ENCODE data around the gene EHD4. TPM values are rescaled to one million over a fixed set of nuclear protein-coding genes. Genes with fewer than 3 reads are reported as not detected.

EHD4 gene
- total RNA-seq, 6 experiments from 2014 or later = 14.1 to 21.8 (median 18.1) TPM

DNA sequence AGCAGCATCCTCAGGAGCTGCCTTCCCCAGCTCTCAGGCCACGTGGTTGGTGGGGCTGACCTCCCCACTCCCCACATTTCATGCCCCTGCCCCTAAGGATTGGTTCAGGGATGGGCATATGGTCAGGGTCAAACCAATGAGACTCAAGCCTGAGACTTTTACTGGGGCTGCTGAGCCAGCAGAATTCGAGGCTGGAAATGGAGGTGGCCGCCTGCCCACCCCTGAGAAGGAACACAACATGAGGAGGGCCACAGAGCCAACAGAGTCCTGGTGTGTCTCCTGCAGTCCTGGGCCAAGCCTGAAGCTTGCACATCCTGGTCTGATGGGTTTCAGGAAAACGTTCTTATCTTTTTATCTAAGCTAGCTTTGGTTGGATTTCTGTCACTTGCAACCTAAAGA lies 5.9 kb downstream of the EHD4 start:
- H3K9me3 Mint-ChIP-seq = no peaks in the 10 kb centered on the region
- H3K27ac Mint-ChIP-seq = no peak overlapping the region
- H3K36me3 Mint-ChIP-seq (ENCODE audit: low read depth) = peaks cover 5% of the 10 kb centered on the region
- no peak overlapping the region for H3K4me3 Mint-ChIP-seq
- DNase-seq = no peak
- peaks cover 2% of the 10 kb centered on the region; the same call in 1 of the 2 replicates for H3K27me3 Mint-ChIP-seq (ENCODE audit: insufficient read depth)
- H3K4me1 Mint-ChIP-seq (ENCODE audit: low read depth) = peaks cover 59% of the 10 kb centered on the region
- TF ChIP-seq, protein P1, sequence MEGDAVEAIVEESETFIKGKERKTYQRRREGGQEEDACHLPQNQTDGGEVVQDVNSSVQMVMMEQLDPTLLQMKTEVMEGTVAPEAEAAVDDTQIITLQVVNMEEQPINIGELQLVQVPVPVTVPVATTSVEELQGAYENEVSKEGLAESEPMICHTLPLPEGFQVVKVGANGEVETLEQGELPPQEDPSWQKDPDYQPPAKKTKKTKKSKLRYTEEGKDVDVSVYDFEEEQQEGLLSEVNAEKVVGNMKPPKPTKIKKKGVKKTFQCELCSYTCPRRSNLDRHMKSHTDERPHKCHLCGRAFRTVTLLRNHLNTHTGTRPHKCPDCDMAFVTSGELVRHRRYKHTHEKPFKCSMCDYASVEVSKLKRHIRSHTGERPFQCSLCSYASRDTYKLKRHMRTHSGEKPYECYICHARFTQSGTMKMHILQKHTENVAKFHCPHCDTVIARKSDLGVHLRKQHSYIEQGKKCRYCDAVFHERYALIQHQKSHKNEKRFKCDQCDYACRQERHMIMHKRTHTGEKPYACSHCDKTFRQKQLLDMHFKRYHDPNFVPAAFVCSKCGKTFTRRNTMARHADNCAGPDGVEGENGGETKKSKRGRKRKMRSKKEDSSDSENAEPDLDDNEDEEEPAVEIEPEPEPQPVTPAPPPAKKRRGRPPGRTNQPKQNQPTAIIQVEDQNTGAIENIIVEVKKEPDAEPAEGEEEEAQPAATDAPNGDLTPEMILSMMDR (IDR thresholded peaks at IDR 0.05) = no peak

DNA sequence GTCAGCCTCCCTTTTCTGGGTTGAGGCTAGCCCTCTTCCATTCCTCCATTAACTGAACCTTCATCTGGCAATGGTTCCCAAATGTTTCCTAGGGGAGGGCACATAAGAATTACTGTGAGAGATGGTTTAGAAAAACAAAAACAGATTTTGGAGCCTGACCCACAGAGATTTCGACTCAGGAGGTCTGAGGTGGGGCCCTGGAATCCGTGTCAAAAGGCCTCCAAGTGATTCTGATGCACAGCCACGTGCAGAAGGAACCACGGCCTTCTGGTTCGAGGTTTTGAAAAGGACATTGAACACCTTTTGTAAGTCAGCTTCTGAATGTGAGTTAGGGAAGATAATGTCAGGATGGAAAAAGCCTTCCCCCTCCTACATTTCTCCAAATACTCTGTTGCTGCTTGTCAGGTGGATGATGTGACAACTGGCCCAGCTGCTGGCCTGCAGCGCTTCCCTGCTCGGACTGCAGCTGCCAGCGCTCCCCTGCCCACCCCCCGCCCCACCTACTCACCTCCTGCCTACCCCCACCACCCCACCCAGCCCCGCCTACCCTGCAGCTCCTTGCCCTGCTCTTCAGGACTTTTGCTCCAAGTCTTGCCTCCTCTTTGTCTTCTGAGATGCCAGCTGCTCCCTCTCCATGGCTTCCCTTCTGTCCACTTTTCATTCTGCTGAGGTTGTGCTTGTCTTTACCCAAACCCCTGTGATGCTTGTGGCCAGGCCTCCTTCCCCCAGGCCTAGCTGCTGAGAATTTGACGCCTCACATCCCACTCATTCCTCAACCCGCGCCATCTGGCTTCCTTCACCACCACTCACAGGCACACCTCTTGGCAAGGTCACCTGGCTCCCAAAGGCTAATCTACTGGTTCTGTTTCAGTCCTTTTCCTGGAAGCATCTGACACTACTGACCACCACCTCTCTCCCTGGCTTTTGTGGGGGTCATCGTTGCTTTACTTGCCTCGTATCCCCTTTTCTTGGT lies 6.6 kb downstream of the EHD4 start:
- DNase-seq = no peak
- Mint-ChIP-seq H3K27ac (no peak overlapping the region), H3K4me1 (ENCODE audit: low read depth) (peaks cover 58% of the 10 kb centered on the region), H3K9me3 (no peaks in the 10 kb centered on the region), H3K27me3 (ENCODE audit: insufficient read depth) (peaks cover 2% of the 10 kb centered on the region; the same call in 1 of the 2 replicates), H3K4me3 (no peak overlapping the region), H3K36me3 (ENCODE audit: low read depth) (peaks cover 5% of the 10 kb centered on the region)
- TF ChIP-seq, protein P1 (IDR thresholded peaks at IDR 0.05) = no peak

DNA sequence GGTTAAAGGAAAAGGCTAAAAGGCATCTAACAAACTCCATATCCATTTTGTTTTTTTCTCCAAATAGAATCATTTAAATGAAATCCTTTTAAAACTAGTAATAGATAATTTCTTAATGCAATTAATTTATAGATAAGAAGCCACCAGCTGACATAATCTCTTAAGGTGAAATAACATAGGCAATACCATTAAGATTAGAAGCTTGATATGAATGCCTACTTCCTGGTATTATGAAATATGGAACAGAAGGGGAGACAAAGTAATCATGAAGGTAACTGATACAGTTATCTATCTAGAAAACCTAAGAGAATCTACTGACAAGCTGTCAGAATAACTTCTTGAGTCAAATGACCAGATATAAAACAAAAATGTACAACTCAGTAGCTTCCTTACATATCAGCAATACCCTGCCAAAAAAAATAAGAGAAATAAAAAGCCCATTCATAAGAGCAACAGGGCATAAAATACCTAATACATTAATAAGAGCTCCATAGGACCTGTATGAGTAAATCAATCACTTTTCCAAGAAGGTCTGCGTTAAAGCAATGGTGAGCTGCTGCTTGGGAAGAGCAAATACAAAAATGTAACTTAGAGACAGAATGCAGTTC lies 10.7 kb downstream of the EHD4 start:
- TF ChIP-seq, protein P1 (IDR thresholded peaks at IDR 0.05) = no peak
- H3K27me3 Mint-ChIP-seq (ENCODE audit: insufficient read depth) = no peaks in the 10 kb centered on the region
- H3K9me3 Mint-ChIP-seq = no peaks in the 10 kb centered on the region
- peaks cover 5% of the 10 kb centered on the region for H3K36me3 Mint-ChIP-seq (ENCODE audit: low read depth)
- H3K4me1 Mint-ChIP-seq (ENCODE audit: low read depth) = peaks cover 43% of the 10 kb centered on the region
- H3K4me3 Mint-ChIP-seq = no peak overlapping the region
- DNase-seq = no peak
- H3K27ac Mint-ChIP-seq = no peak overlapping the region

DNA sequence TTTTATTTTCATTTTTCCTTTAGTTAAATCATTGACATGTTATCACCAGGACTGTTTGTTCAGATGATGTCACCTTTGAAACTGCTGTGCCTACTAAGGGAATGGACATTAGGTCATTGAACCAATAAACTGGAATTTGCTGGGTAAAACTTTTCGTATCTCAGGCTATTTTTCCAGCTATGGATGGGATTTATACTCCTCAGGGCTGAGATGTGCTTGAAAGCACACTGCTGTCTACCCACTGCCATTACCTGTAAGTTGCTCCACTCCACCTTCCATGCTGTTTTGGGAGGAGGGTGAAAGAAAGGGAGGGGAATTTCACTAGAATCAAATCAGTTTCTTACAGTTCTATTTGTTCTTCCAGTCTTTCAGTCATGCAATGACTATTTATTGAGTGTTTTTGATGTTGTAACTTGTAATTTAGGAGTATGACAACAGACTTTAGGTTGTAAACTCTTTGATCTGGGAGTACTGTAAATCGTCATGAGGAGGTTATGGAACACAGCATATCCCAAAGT lies 11.3 kb downstream of the EHD4 start:
- Mint-ChIP-seq H3K27me3 (ENCODE audit: insufficient read depth) (no peaks in the 10 kb centered on the region), H3K4me3 (no peak overlapping the region), H3K4me1 (ENCODE audit: low read depth) (peaks cover 48% of the 10 kb centered on the region), H3K36me3 (ENCODE audit: low read depth) (peaks cover 5% of the 10 kb centered on the region), H3K27ac (peak overlapping the region; percentile 4; the same call in 1 of the 2 replicates), H3K9me3 (no peaks in the 10 kb centered on the region)
- no peak for DNase-seq
- TF ChIP-seq, protein P1 (IDR thresholded peaks at IDR 0.05) = no peak

DNA sequence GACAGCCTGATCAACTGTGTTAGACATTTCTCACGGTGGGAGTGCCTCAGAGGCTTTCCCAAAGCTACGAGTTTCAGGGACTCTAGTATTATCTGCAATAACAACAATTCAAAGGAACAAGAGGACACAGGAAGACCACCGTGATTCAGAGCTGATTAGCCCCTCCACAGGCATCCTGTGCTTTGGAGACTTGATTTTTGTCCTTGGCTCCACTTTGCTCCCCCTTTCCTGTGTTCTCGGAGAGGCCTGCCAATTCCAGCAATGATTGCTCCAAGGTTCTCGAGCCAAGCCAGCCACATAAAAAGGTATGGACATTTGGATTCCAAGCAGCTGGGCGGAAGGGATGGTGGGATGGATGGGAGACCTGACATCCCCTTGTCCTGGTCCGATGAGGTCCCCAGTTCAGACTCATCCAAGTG lies 14.3 kb downstream of the EHD4 start:
- Mint-ChIP-seq H3K27me3 (ENCODE audit: insufficient read depth) (no peaks in the 10 kb centered on the region), H3K9me3 (no peaks in the 10 kb centered on the region), H3K27ac (no peak overlapping the region), H3K4me3 (no peak overlapping the region), H3K36me3 (ENCODE audit: low read depth) (peaks cover 5% of the 10 kb centered on the region), H3K4me1 (ENCODE audit: low read depth) (peaks cover 49% of the 10 kb centered on the region)
- no peak for DNase-seq
- TF ChIP-seq, protein P1 (IDR thresholded peaks at IDR 0.05) = no peak

Measured in HFFc6 (cell line).